HepG2 (cell line): ENCODE measurements around the gene SNU13. TPM values are rescaled to one million over a fixed set of nuclear protein-coding genes. Genes with fewer than 3 reads are reported as not detected.

Experiments
- ARID5B ChIP-seq: IDR thresholded peaks from 2 replicates; pipeline ENCODE4 v1.4.0; 2020; ENCODE audit warnings: mild to moderate bottlenecking, missing genetic modification reagents
- DPF2 ChIP-seq: sonication (generic); formaldehyde crosslinking; IDR thresholded peaks from 2 replicates; pipeline ENCODE4 v1.4.0; 2020; ENCODE audit warnings: mild to moderate bottlenecking, low read depth, missing genetic modification reagents, borderline replicate concordance
- ETV5 ChIP-seq: IDR thresholded peaks from 2 replicates; pipeline ENCODE4 v1.6.1; 2018; ENCODE audit warnings: missing biosample characterization, missing genetic modification reagents, inconsistent platforms, borderline replicate concordance
- FOSL1 ChIP-seq: sonication (generic); formaldehyde crosslinking; IDR thresholded peaks from 2 replicates; pipeline ENCODE4 v1.9.0; 2021; ENCODE audit warnings: missing genetic modification reagents, borderline replicate concordance
- GABPA ChIP-seq, 2 experiments: IDR thresholded peaks; 2 replicates each; pipeline ENCODE4 v1.6.1; 2011 to 2016; ENCODE audit warnings: low read depth in 2 of 2, low read length in 1 of 2, missing biosample characterization in 1 of 2, missing genetic modification characterization in 1 of 2
- IRX3 ChIP-seq: sonication (generic); formaldehyde crosslinking; IDR thresholded peaks from 2 replicates; pipeline ENCODE4 v1.8.1; 2023; ENCODE audit warnings: mild to moderate bottlenecking, low read depth, missing genetic modification reagents, borderline replicate concordance
- KLF12 ChIP-seq: sonication (generic); formaldehyde crosslinking; IDR thresholded peaks from 2 replicates; pipeline ENCODE4 v1.4.0; 2020; ENCODE audit warnings: missing genetic modification reagents, borderline replicate concordance
- LRRFIP1 ChIP-seq: sonication (generic); formaldehyde crosslinking; conservative IDR thresholded peaks from 2 replicates; pipeline ENCODE4 v1.4.0; 2020; ENCODE audit warnings: missing genetic modification reagents
- RCOR2 ChIP-seq: IDR thresholded peaks from 2 replicates; pipeline ENCODE4 v1.6.1; 2016; ENCODE audit warnings: missing biosample characterization, missing genetic modification reagents
- RNF2 ChIP-seq: fragments of 450-650 bp; conservative IDR thresholded peaks from 2 replicates; pipeline ENCODE4 v1.6.1; 2016; ENCODE audit warnings: low read depth
- SAP130 ChIP-seq: IDR thresholded peaks from 2 replicates; pipeline ENCODE4 v1.6.1; 2016; ENCODE audit warnings: low read depth
- SIN3A ChIP-seq: IDR thresholded peaks from 2 replicates; pipeline ENCODE4 v1.6.1; 2011; ENCODE audit warnings: low read depth, mild to moderate bottlenecking, control low read depth, low read length, borderline replicate concordance
- SOX5 ChIP-seq: IDR thresholded peaks from 2 replicates; pipeline ENCODE4 v1.6.1; 2016; ENCODE audit warnings: borderline replicate concordance
- SRY ChIP-seq: sonication (generic); formaldehyde crosslinking; IDR thresholded peaks from 2 replicates; pipeline ENCODE4 v1.8.0; 2022; ENCODE audit warnings: mild to moderate bottlenecking, missing genetic modification reagents
- TFE3 ChIP-seq: IDR thresholded peaks from 2 replicates; pipeline ENCODE4 v1.6.1; 2016
- TMF1 ChIP-seq: sonication (generic); formaldehyde crosslinking; IDR thresholded peaks from 2 replicates; pipeline ENCODE4 v1.8.1; 2022; ENCODE audit warnings: low read depth, missing genetic modification reagents
- ZBTB7A ChIP-seq: sonication (generic); formaldehyde crosslinking; IDR thresholded peaks from 2 replicates; pipeline ENCODE4 v1.8.0; 2022; ENCODE audit warnings: mild to moderate bottlenecking, missing genetic modification reagents
- ZNF180 ChIP-seq: sonication (generic); formaldehyde crosslinking; IDR thresholded peaks from 2 replicates; pipeline ENCODE4 v1.4.0; 2020; ENCODE audit warnings: low read depth, missing genetic modification reagents, borderline replicate concordance
- ZNF451 ChIP-seq: sonication (generic); formaldehyde crosslinking; IDR thresholded peaks from 2 replicates; pipeline ENCODE4 v1.5.0; 2020; ENCODE audit warnings: mild to moderate bottlenecking, missing genetic modification reagents
- ZNF660 ChIP-seq: sonication (generic); formaldehyde crosslinking; IDR thresholded peaks from 2 replicates; pipeline ENCODE4 v1.5.1; 2020; ENCODE audit warnings: mild to moderate bottlenecking, low read depth, missing genetic modification reagents, borderline replicate concordance
- ZNF691 ChIP-seq: sonication (generic); formaldehyde crosslinking; IDR thresholded peaks from 2 replicates; pipeline ENCODE4 v1.4.0; 2020; ENCODE audit warnings: missing genetic modification reagents, low read depth, mild to moderate bottlenecking, borderline replicate concordance
- ZNF773 ChIP-seq: sonication (generic); formaldehyde crosslinking; IDR thresholded peaks from 2 replicates; pipeline ENCODE4 v1.4.0; 2020; ENCODE audit warnings: missing genetic modification reagents, borderline replicate concordance
- ZNF780A ChIP-seq: sonication (generic); formaldehyde crosslinking; IDR thresholded peaks from 2 replicates; pipeline ENCODE4 v1.8.0; 2022; ENCODE audit warnings: mild to moderate bottlenecking, missing genetic modification reagents, moderate library complexity
- polyA plus RNA-seq, 8 experiments: library from polyadenylated mRNA; depleted of rRNA in 3 of 8; stranded (reverse) in 7 of 8; unstranded in 1 of 8; fragments of >200 nt; fragmentation: Illumina TruSeq in 4 of 8; extraction: Trizol in 4 of 8; gene quantifications; 2 replicates each; pipeline versions ENCODE4 v1.2.1 to v1.2.3, GENCODE V29; 2011 to 2016; ENCODE audit warnings: low read depth in 4 of 8, missing spikeins in 1 of 8, mixed read lengths in 1 of 8; ENCODE audit not compliant: insufficient read depth in 1 of 8
- total RNA-seq, 5 experiments: library from RNA; depleted of rRNA; stranded (reverse); fragments of >200 nt; fragmentation: Illumina TruSeq; extraction: Trizol; gene quantifications; 2 replicates each; pipeline ENCODE4 v1.2.3, GENCODE V29; 2016; ENCODE audit warnings: low read depth in 1 of 5

Gene SNU13
- total and polyA plus RNA-seq, 2 of the 13 experiments (the other 11 are each of a cell fraction or from before 2014, with no cell fraction given) = 203 to 287 TPM

- no peak for TF ChIP-seq ZNF780A
- TF ChIP-seq TFE3 = no peak
- TF ChIP-seq ZNF773 (CRISPR knock-in tag) = no peak
- no peak for TF ChIP-seq ZBTB7A (CRISPR knock-in tag)
- TF ChIP-seq SIN3A = no peak
- no peak for TF ChIP-seq IRX3 (CRISPR knock-in tag)
- TF ChIP-seq ZNF691 (CRISPR knock-in tag) = no peak
- TF ChIP-seq RCOR2 (CRISPR knock-in tag) = no peak
- no peak for TF ChIP-seq GABPA (IDR thresholded peaks at IDR 0.05; ENCODE audit: low read depth, low read length)
- peak; percentile 43 for TF ChIP-seq GABPA (CRISPR knock-in tag; IDR thresholded peaks at IDR 0.05; ENCODE audit: low read depth)
- no peak for TF ChIP-seq SRY (CRISPR knock-in tag)
- TF ChIP-seq LRRFIP1 (CRISPR knock-in tag) = no peak
- 0 out of 2 replicates have a peak, but pooled peaks have one; percentile 21 for TF ChIP-seq SOX5
- no peak for TF ChIP-seq ZNF451
- peak; percentile 79; the same call in 1 of the 2 replicates for TF ChIP-seq ETV5
- TF ChIP-seq FOSL1 = no peak
- TF ChIP-seq SAP130 = peak; percentile 77
- TF ChIP-seq ZNF660 (CRISPR knock-in tag) = no peak
- no peak for TF ChIP-seq KLF12 (CRISPR knock-in tag)
- TF ChIP-seq TMF1 (CRISPR knock-in tag) = no peak
- no peak for TF ChIP-seq RNF2
- TF ChIP-seq ZNF180 (CRISPR knock-in tag) = no peak; the same call in 1 of the 2 replicates
- TF ChIP-seq DPF2 (CRISPR knock-in tag) = no peak
- TF ChIP-seq ARID5B = peak; percentile 10; the same call in 1 of the 2 replicates
Observed at GRCh38 chr22:41654322-41654721, 34.3 kb downstream of the SNU13 start (continued).
